ENCODE results near the gene PCSK2.

DNA sequence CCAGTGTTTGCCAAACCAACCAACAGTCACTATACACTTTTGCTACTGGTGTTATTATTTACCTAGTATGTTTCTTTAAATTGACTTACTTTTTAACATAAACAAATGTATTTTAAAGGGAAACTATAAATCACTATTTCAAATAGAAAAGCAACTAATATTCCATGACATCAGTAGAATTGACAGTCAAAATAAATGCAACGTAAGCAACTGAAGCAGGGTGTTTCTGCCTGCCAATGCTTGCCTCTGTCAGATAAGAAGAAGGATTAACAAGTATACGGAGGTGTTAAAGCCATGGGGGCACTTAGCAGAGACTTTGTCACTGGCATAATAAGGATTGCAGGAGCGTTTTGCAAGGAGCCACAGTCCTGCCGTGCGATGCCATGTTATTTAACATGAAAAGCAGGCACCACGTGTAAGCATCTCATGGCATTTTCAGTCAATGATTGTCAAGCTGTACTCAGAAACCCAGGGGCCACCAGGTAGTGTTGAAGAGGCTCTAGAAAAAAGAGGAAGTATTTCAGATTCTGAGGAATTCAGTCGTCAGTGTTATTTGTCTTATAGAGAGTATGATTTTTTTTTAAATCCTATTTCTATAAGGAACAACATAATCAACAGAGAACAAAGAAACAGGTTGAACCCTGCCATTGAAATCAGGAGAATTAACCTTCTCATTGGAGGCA, 172.6 kb downstream of the PCSK2 start:
- TF ChIP-seq POLR2A (IDR thresholded peaks at IDR 0.05) = no peak
- no peak for TF ChIP-seq CTCF (IDR thresholded peaks at IDR 0.05)

All from lower leg skin (tissue), 3 donors.